Astrocyte (in vitro differentiated cells and primary cell): ENCODE data around the gene RPS2.

ENCODE experiments used
- CTCF ChIP-seq: IDR thresholded peaks from 2 replicates; pipeline ENCODE4 v1.5.1; 2011; ENCODE audit warnings: low read depth, mild to moderate bottlenecking, inconsistent platforms, low read length, moderate library complexity; ENCODE audit not compliant: insufficient read depth
- EZH2 ChIP-seq: IDR thresholded peaks from 2 replicates; pipeline ENCODE4 v1.6.1; 2012; ENCODE audit warnings: mild to moderate bottlenecking, low read length, inconsistent platforms; ENCODE audit not compliant: insufficient read depth

GRCh38 chr16:1972490-1972877 is 7.9 kb upstream of the RPS2 start:
- TF ChIP-seq EZH2: no peak
- no peak for TF ChIP-seq CTCF
